Measurements from ENCODE around the gene MAD1L1.

MAD1L1 gene

DNA sequence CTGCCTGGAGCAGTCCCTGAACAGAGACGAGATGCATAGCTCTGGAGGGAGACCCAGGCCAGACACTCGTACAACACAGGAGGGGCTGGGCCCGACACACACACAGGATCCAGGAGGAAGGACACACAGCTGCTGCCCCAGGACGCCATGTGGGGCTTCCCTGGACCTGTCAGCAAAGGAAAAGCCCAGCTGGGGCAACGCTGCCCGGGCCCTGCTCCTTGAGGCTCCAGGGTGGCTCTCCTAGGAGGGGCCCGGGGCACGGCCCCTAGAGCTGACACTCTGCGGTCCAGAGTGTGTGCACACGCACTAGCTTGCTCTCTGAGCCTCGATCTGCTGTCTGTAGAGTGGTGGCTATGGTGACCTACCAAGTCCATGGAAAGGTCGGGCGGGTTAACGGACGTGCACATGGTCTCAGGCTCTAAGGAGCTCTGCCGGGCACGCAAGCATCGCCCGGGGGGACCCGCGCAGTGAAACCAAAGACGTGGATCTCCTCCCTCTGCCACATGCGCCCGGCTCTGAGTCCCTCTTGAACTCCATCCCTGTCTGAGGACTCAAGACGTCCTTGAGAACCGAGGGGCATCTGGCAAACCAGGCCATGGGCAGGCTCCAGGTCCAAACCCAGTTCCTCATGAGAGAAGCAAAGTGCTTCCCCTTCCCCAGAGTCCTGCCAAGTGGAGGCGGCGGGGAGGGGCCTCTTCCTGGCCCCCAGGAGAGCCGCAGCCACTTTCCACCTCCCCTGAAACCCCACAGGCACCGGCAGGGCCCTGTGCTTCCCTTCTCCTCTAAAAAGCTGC, 283.7 kb downstream of the MAD1L1 start:
- no peak for DNase-seq (ENCODE audit: low spot score)
- Histone ChIP-seq H3K27me3 (ENCODE audit: insufficient read depth, poor library complexity, severe bottlenecking) (no peaks in the 10 kb centered on the region), H3K27ac (ENCODE audit: poor library complexity, severe bottlenecking) (no peak overlapping the region), H3K9me3 (ENCODE audit: severe bottlenecking) (no peaks in the 10 kb centered on the region), H3K4me1 (ENCODE audit: insufficient read depth, poor library complexity, severe bottlenecking) (no peaks in the 10 kb centered on the region), H3K4me3 (ENCODE audit: severe bottlenecking) (no peak overlapping the region), H3K36me3 (ENCODE audit: low read depth) (no peaks in the 10 kb centered on the region)
- TF ChIP-seq, protein P1, sequence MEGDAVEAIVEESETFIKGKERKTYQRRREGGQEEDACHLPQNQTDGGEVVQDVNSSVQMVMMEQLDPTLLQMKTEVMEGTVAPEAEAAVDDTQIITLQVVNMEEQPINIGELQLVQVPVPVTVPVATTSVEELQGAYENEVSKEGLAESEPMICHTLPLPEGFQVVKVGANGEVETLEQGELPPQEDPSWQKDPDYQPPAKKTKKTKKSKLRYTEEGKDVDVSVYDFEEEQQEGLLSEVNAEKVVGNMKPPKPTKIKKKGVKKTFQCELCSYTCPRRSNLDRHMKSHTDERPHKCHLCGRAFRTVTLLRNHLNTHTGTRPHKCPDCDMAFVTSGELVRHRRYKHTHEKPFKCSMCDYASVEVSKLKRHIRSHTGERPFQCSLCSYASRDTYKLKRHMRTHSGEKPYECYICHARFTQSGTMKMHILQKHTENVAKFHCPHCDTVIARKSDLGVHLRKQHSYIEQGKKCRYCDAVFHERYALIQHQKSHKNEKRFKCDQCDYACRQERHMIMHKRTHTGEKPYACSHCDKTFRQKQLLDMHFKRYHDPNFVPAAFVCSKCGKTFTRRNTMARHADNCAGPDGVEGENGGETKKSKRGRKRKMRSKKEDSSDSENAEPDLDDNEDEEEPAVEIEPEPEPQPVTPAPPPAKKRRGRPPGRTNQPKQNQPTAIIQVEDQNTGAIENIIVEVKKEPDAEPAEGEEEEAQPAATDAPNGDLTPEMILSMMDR (IDR thresholded peaks at IDR 0.05; ENCODE audit: poor library complexity, severe bottlenecking) = no peak
- ATAC-seq (ENCODE audit: low read depth) = peak; percentile 12; the same call in 1 of the 3 replicates

DNA sequence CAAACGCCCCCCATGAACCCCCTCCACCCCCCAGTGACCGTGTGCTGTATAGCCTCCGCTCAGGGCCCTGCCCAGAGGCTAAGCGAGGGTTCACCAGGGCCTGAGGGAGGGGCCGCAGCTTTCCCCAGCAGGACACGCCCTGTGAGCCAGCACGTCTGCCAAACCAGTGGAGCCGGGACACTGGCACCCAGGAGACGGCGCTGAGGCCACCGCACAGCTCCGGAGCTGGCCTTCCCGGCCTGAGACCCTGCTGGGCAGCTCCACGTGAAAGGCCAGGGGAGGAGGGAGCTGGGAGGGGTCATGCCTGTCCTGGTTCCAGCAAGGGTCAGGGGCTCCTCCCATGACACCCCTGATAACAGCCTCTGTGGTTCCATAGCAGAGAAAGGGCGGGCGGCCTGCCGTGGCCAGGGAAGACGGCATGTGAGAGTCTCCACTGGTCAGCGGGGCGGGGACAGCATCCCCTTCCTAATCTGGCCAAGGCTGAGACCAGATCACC, 284.4 kb downstream of the MAD1L1 start:
- ATAC-seq (ENCODE audit: low read depth) (no peak), DNase-seq (ENCODE audit: low spot score) (peak; percentile 46)
- Histone ChIP-seq H3K4me1 (ENCODE audit: insufficient read depth, poor library complexity, severe bottlenecking) (no peaks in the 10 kb centered on the region), H3K4me3 (ENCODE audit: severe bottlenecking) (no peak overlapping the region), H3K36me3 (ENCODE audit: low read depth) (no peaks in the 10 kb centered on the region), H3K27ac (ENCODE audit: poor library complexity, severe bottlenecking) (no peak overlapping the region), H3K9me3 (ENCODE audit: severe bottlenecking) (no peaks in the 10 kb centered on the region), H3K27me3 (ENCODE audit: insufficient read depth, poor library complexity, severe bottlenecking) (no peaks in the 10 kb centered on the region)
- TF ChIP-seq, protein P1 (IDR thresholded peaks at IDR 0.05; ENCODE audit: poor library complexity, severe bottlenecking) = no peak

DNA sequence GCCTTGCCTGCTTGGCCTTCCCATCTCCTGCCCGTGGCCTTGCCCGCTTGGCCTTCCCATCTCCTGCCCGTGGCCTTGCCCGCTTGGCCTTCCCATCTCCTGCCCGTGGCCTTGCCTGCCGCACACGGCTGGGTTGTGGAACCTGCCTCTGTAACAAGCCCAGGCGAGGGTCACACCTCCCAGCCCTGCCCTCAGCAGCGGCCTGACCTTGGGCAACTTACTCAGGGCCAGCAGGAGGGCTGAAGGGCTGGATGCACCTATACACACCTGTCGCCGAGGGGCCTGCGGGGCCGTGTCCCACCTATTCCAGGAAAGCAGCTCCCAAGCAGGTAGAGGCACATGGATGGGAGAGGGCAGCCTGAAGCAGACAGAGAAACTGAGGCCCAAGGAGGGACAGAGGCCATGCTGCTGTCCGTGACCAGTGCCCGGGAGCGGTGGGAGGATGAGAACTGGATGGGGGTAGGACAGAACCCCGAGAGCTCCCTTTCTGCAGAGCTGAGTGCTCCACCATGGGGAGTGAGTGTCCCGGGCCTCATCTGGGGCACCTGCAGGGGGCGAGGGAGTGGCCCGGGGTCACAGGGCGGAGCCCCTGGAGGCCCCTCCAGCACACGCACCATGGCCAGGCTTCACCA, 285.0 kb downstream of the MAD1L1 start:
- no peak for ATAC-seq (ENCODE audit: low read depth)
- H3K4me3 ChIP-seq (ENCODE audit: severe bottlenecking) = no peak overlapping the region
- H3K9me3 ChIP-seq (ENCODE audit: severe bottlenecking) = no peaks in the 10 kb centered on the region
- H3K27ac ChIP-seq (ENCODE audit: poor library complexity, severe bottlenecking) = no peak overlapping the region
- no peaks in the 10 kb centered on the region for H3K27me3 ChIP-seq (ENCODE audit: insufficient read depth, poor library complexity, severe bottlenecking)
- H3K36me3 ChIP-seq (ENCODE audit: low read depth) = no peaks in the 10 kb centered on the region
- TF ChIP-seq, protein P1 (IDR thresholded peaks at IDR 0.05; ENCODE audit: poor library complexity, severe bottlenecking) = no peak
- no peaks in the 10 kb centered on the region for H3K4me1 ChIP-seq (ENCODE audit: insufficient read depth, poor library complexity, severe bottlenecking)
- DNase-seq (ENCODE audit: low spot score) = peak; percentile 55

DNA sequence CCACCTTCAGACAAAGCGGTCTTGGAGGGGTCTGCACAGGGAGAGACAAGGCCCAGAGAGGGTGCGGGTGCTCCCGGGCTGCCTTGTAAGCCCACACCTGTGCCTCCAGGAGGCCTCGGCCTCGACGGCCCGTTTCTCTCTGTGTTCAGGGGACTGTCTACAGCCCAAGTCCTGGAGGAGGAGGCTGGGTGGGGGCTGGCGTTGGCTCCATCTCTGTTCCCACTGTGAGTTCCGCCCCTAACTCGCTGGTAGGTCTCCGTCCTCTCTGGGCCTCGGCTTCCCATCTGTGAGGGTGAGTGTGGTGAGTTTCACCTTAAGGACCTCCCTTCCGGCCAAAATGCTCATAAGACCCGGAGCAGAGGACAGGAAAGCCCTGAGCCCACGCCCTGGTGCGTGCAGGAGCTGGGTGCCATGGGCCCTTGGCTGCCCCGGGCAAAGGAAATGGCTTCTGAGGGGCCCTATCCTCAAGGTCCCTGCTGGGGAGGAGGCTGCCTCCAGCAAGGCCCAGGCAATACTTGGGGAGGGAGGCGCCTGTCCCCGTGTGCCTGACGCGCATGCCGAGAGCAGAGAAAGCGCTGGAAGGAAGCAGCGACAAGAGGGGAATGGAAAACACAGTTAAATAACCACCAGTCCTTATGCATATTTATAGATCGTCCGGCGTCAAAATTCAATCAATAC, 285.8 kb downstream of the MAD1L1 start:
- no peaks in the 10 kb centered on the region for H3K27me3 ChIP-seq (ENCODE audit: insufficient read depth, poor library complexity, severe bottlenecking)
- DNase-seq (ENCODE audit: low spot score) (peak; percentile 52), ATAC-seq (ENCODE audit: low read depth) (no peak)
- H3K9me3 ChIP-seq (ENCODE audit: severe bottlenecking) = no peaks in the 10 kb centered on the region
- no peak overlapping the region for H3K27ac ChIP-seq (ENCODE audit: poor library complexity, severe bottlenecking)
- H3K36me3 ChIP-seq (ENCODE audit: low read depth) = no peaks in the 10 kb centered on the region
- no peaks in the 10 kb centered on the region for H3K4me1 ChIP-seq (ENCODE audit: insufficient read depth, poor library complexity, severe bottlenecking)
- TF ChIP-seq, protein P1 (IDR thresholded peaks at IDR 0.05; ENCODE audit: poor library complexity, severe bottlenecking) = no peak
- no peak overlapping the region for H3K4me3 ChIP-seq (ENCODE audit: severe bottlenecking)

Data from RWPE2 (cell line).